Sigmoid colon (tissue), 4 donors: Measurements from ENCODE around the gene CDX2.

Experiments
- EP300 ChIP-seq, 4 donors: sonication (generic); formaldehyde crosslinking; IDR thresholded peaks; one replicate each; pipeline ENCODE4 v1.6.1; 2017; ENCODE audit warnings: antibody characterized with exemption in 4 of 4
- POLR2AphosphoS5 ChIP-seq, 4 donors: sonication (generic); formaldehyde crosslinking; IDR thresholded peaks; one replicate each; pipeline ENCODE4 v1.6.1; 2017; ENCODE audit warnings: antibody characterized with exemption in 4 of 4
- TF ChIP-seq, protein P1 (sequence below), 4 experiments: fragments of 450-650 bp in 3 of 4; fragments of 200-600 bp in 1 of 4; IDR thresholded peaks; one replicate each; pipeline ENCODE4 v1.5.1; 2016 to 2019; ENCODE audit warnings: antibody characterized with exemption in 4 of 4, mild to moderate bottlenecking in 3 of 4, moderate library complexity in 2 of 4

GRCh38 chr13:27968316-27969081 is 616 bp downstream of the CDX2 start:
- TF ChIP-seq, protein P1, sequence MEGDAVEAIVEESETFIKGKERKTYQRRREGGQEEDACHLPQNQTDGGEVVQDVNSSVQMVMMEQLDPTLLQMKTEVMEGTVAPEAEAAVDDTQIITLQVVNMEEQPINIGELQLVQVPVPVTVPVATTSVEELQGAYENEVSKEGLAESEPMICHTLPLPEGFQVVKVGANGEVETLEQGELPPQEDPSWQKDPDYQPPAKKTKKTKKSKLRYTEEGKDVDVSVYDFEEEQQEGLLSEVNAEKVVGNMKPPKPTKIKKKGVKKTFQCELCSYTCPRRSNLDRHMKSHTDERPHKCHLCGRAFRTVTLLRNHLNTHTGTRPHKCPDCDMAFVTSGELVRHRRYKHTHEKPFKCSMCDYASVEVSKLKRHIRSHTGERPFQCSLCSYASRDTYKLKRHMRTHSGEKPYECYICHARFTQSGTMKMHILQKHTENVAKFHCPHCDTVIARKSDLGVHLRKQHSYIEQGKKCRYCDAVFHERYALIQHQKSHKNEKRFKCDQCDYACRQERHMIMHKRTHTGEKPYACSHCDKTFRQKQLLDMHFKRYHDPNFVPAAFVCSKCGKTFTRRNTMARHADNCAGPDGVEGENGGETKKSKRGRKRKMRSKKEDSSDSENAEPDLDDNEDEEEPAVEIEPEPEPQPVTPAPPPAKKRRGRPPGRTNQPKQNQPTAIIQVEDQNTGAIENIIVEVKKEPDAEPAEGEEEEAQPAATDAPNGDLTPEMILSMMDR (IDR thresholded peaks at IDR 0.05): no peak
- TF ChIP-seq POLR2AphosphoS5 (IDR thresholded peaks at IDR 0.05): no peak
- TF ChIP-seq EP300 (IDR thresholded peaks at IDR 0.05): no peak
